A549 (cell line): ENCODE results near the gene TNIK. TPM values are rescaled to one million over a fixed set of nuclear protein-coding genes. Genes with fewer than 3 reads are reported as not detected.

ENCODE experiments used
- ATAC-seq, 2 experiments: fragments of 200-7000 bp in 1 of 2; fragments of >200 bp in 1 of 2; cut with Nextera tagmentation in 1 of 2; cut with Tn5 transposase in 1 of 2; 3 replicates each; pipeline versions ENCODE4 v1.8.0 to v1.9.1; 2018 to 2020; ENCODE audit warnings: mild to moderate bottlenecking in 1 of 2, moderate library complexity in 1 of 2
- CTCF ChIA-PET: fragments of 300-600 bp; sonication (Branson Sonifier 250); formaldehyde crosslinking; extraction: SDS; loops from one replicate; lab custom pipeline; 2021; ENCODE audit warnings: antibody characterized with exemption, inconsistent platforms; lab: Yijun Ruan, JAX
- POLR2A ChIA-PET: fragments of 350-600 bp; formaldehyde crosslinking; extraction: SDS; loops from one replicate; lab custom pipeline; 2021; ENCODE audit warnings: antibody characterized with exemption, inconsistent platforms; lab: Yijun Ruan, JAX
- DNase-seq, 2 experiments: peaks; one replicate each; pipeline versions ENCODE4 v3.0.0 to v3.0.0-alpha.2; 2011 to 2016; ENCODE audit warnings: low read depth in 1 of 2, low spot score in 1 of 2
- FAIRE-seq: peaks from 2 replicates; lab custom pipeline; 2011; peaks lifted over from hg19 to GRCh38; lab: Jason Lieb, UNC
- H3K27ac ChIP-seq, 2 experiments: fragments of >200 bp; sonication (Bioruptor Twin); formaldehyde crosslinking; 3 replicates each; pipeline ENCODE4 v1.5.1; 2016 to 2017
- H3K4me1 ChIP-seq: fragments of >200 bp; sonication (Bioruptor Twin); formaldehyde crosslinking; 3 replicates; pipeline ENCODE4 v1.6.1; 2016
- H3K4me2 ChIP-seq: fragments of >200 bp; sonication (Bioruptor Twin); formaldehyde crosslinking; 3 replicates; pipeline ENCODE4 v1.6.1; 2016
- H3K4me3 ChIP-seq: fragments of >200 bp; sonication (Bioruptor Twin); formaldehyde crosslinking; 3 replicates; pipeline ENCODE4 v1.5.1; 2016
- H3K9me3 ChIP-seq: fragments of >200 bp; sonication (Bioruptor Twin); formaldehyde crosslinking; 3 replicates; pipeline ENCODE4 v1.6.1; 2016
- CEBPB ChIP-seq, 2 experiments: fragments of >200 bp in 1 of 2; sonication (Bioruptor Twin) in 1 of 2; formaldehyde crosslinking in 1 of 2; IDR thresholded peaks; 2 replicates each; pipeline ENCODE4 v1.6.1; 2012 to 2016
- CHD4 ChIP-seq: fragments of 200-600 bp; sonication (generic); IDR thresholded peaks from 2 replicates; pipeline ENCODE4 v1.6.1; 2016; ENCODE audit warnings: antibody characterized with exemption, mild to moderate bottlenecking, borderline replicate concordance
- CTCF ChIP-seq: fragments of >200 bp; sonication (Bioruptor Twin); formaldehyde crosslinking; IDR thresholded peaks from 3 replicates; pipeline ENCODE4 v1.5.1; 2016
- E2F6 ChIP-seq: IDR thresholded peaks from 2 replicates; pipeline ENCODE4 v1.6.1; 2012; ENCODE audit warnings: low read depth, borderline replicate concordance
- EHMT2 ChIP-seq: fragments of 200-600 bp; sonication (generic); IDR thresholded peaks from 2 replicates; pipeline ENCODE4 v1.6.1; 2016; ENCODE audit warnings: antibody characterized with exemption, low read depth, mild to moderate bottlenecking, moderate library complexity
- ESRRA ChIP-seq: fragments of 150-350 bp; IDR thresholded peaks from 2 replicates; pipeline ENCODE4 v1.6.1; 2014; ENCODE audit warnings: mild to moderate bottlenecking, low read length, borderline replicate concordance
- HEYL ChIP-seq: fragments of 250-450 bp; sonication (Bioruptor Pico); IDR thresholded peaks from 2 replicates; pipeline ENCODE4 v1.8.0; 2021; ENCODE audit warnings: mild to moderate bottlenecking, moderate library complexity
- HMGXB4 ChIP-seq: fragments of 250-450 bp; sonication (Bioruptor Pico); IDR thresholded peaks from 2 replicates; pipeline ENCODE4 v1.5.0; 2021; ENCODE audit warnings: mild to moderate bottlenecking, moderate library complexity, borderline replicate concordance
- JUNB ChIP-seq: fragments of >200 bp; sonication (Bioruptor Twin); formaldehyde crosslinking; IDR thresholded peaks from 2 replicates; pipeline ENCODE4 v1.6.1; 2016
- MAFK ChIP-seq: fragments of 450-650 bp; IDR thresholded peaks from 2 replicates; pipeline ENCODE4 v1.6.1; 2014; ENCODE audit not compliant: partially characterized antibody
- MAZ ChIP-seq: fragments of 150-350 bp; IDR thresholded peaks from 2 replicates; pipeline ENCODE4 v1.6.1; 2014; ENCODE audit warnings: antibody characterized with exemption, low read depth, low read length, borderline replicate concordance
- POLR2A ChIP-seq: IDR thresholded peaks from 2 replicates; pipeline ENCODE4 v1.6.1; 2012; ENCODE audit warnings: mild to moderate bottlenecking, low read length
- POLR2AphosphoS2 ChIP-seq: conservative IDR thresholded peaks from 2 replicates; pipeline ENCODE4 v1.6.1; 2012; ENCODE audit warnings: low read length, improper control_type of control experiment, inconsistent platforms
- RAD21 ChIP-seq, 2 experiments: fragments of >200 bp in 1 of 2; sonication (Bioruptor Twin) in 1 of 2; formaldehyde crosslinking in 1 of 2; IDR thresholded peaks in 1 of 2; conservative IDR thresholded peaks in 1 of 2; 2 replicates in 1 of 2; 3 replicates in 1 of 2; pipeline ENCODE4 v1.6.1; 2012 to 2018; ENCODE audit warnings: inconsistent platforms in 1 of 2
- RCOR1 ChIP-seq: fragments of 150-350 bp; IDR thresholded peaks from 2 replicates; pipeline ENCODE4 v1.6.1; 2014; ENCODE audit warnings: antibody characterized with exemption, low read length, low read depth
- RNF2 ChIP-seq: fragments of 200-600 bp; sonication (generic); IDR thresholded peaks from 2 replicates; pipeline ENCODE4 v1.6.1; 2016; ENCODE audit warnings: low read depth, mild to moderate bottlenecking, antibody characterized with exemption, moderate library complexity, borderline replicate concordance
- SMC3 ChIP-seq: fragments of >200 bp; sonication (Bioruptor Twin); formaldehyde crosslinking; IDR thresholded peaks from 3 replicates; pipeline ENCODE4 v1.6.1; 2018; ENCODE audit warnings: inconsistent platforms
- TFCP2L1 ChIP-seq: fragments of 250-450 bp; sonication (Bioruptor Pico); IDR thresholded peaks from 2 replicates; pipeline ENCODE4 v1.5.0; 2021; ENCODE audit warnings: mild to moderate bottlenecking
- TP53 ChIP-seq: fragments of 250-450 bp; sonication (Bioruptor Pico); IDR thresholded peaks from 2 replicates; pipeline ENCODE4 v1.5.0; 2021; ENCODE audit warnings: mild to moderate bottlenecking, moderate library complexity
- USF2 ChIP-seq: fragments of 450-650 bp; IDR thresholded peaks from 2 replicates; pipeline ENCODE4 v1.6.1; 2014; ENCODE audit warnings: antibody characterized with exemption
- ZC3H11A ChIP-seq: fragments of 450-650 bp; IDR thresholded peaks from 2 replicates; pipeline ENCODE4 v1.6.1; 2014; ENCODE audit warnings: antibody characterized with exemption, mild to moderate bottlenecking
- WGBS: methylation state at CpG from one replicate; pipeline ENCODE4 v1.1.6; 2017; ENCODE audit errors: missing lambda C conversion rate; 5-methylcytosine and 5-hydroxymethylcytosine counted together
- polyA plus RNA-seq, 4 experiments: library from polyadenylated mRNA; depleted of rRNA in 3 of 4; stranded (reverse); fragments of >200 nt; fragmentation: RNase III in 1 of 4; extraction: RNeasy Plus Mini Kit Qiagen cat#74134 plus additional on column Dnase treatment in 1 of 4; gene quantifications; 2 replicates in 3 of 4; 3 replicates in 1 of 4; pipeline ENCODE4 v1.2.3, GENCODE V29; 2011 to 2017

The TNIK gene
- polyA plus RNA-seq, 2 of the 4 experiments (the other 2 are of a cell fraction) = 1.6 to 1.8 TPM

- Histone ChIP-seq H3K4me3 (no peak overlapping the region), H3K27ac (peak overlapping the region; percentile 40 to 69; a peak in 4 of 6 replicates), H3K4me2 (peak overlapping the region; percentile 61), H3K4me1 (peaks cover 27% of the 10 kb centered on the region), H3K9me3 (peaks cover 2% of the 10 kb centered on the region; the same call in 2 of the 3 replicates)
- FAIRE-seq = no peak
- no peak for TF ChIP-seq MAZ
- no peak for TF ChIP-seq HEYL (CRISPR knock-in tag)
- TF ChIP-seq E2F6 = no peak
- no peak for TF ChIP-seq TFCP2L1 (CRISPR knock-in tag)
- no peak for TF ChIP-seq JUNB
- TF ChIP-seq RAD21 (conservative IDR thresholded peaks at IDR 0.05 in 1 of 2, IDR thresholded peaks at IDR 0.05 in 1 of 2) = peak; percentile 68 to 71
- TF ChIP-seq SMC3 = peak; percentile 74
- no peak for TF ChIP-seq CEBPB (IDR thresholded peaks at IDR 0.05)
- TF ChIP-seq HMGXB4 (CRISPR knock-in tag) = no peak
- TF ChIP-seq RCOR1 = no peak
- TF ChIP-seq POLR2A = no peak
- peak; percentile 55 for TF ChIP-seq CTCF
- TF ChIP-seq EHMT2 = no peak
- no peak for TF ChIP-seq ESRRA
- TF ChIP-seq TP53 (CRISPR knock-in tag) = no peak
- TF ChIP-seq ZC3H11A = no peak
- TF ChIP-seq MAFK = peak; percentile 76
- 17% methylated on average over 5 of the region's 5 CpGs for WGBS
- peak; percentile 96 to 100 for ATAC-seq
- DNase-seq = peak; percentile 59 to 67
- CTCF ChIA-PET = interaction anchor here (0.5 to 1.9 kb wide), 19 partner anchors 10 to 1291 kb away, joined by 3 to 6 read pairs (median 3); no protein-coding TSS in a partner anchor
- POLR2A ChIA-PET = no interaction called here
These were observed 292.1 kb downstream of the TNIK start for GRCh38 chr3:171168086-171168485.

GRCh38 chr3:171165983-171166382 is 294.2 kb downstream of the TNIK start:
- TF ChIP-seq POLR2AphosphoS2 = no peak
- no peak for TF ChIP-seq CHD4
- no peak for TF ChIP-seq RNF2
- TF ChIP-seq TFCP2L1 (CRISPR knock-in tag) = no peak
- TF ChIP-seq USF2 = no peak
- TF ChIP-seq MAFK = no peak
- 0 out of 6 replicates have a peak overlapping the region, but pooled peaks of 1 of the 2 experiments have one; percentile 43 for H3K27ac ChIP-seq
- FAIRE-seq (no peak), ATAC-seq (no peak), DNase-seq (no peak)
- CTCF ChIA-PET = interaction anchor here (0.7 to 1.1 kb wide), 3 partner anchors 21 to 203 kb away, joined by 3 to 4 read pairs (median 3); no protein-coding TSS in a partner anchor
- H3K4me3 ChIP-seq = no peak overlapping the region
- H3K4me1 ChIP-seq = peaks cover 21% of the 10 kb centered on the region
- POLR2A ChIA-PET = no interaction called here
- peaks cover 6% of the 10 kb centered on the region; the same call in 2 of the 3 replicates for H3K9me3 ChIP-seq
- WGBS = 92% methylated on average over 1 of the region's 1 CpG
- H3K4me2 ChIP-seq = no peak overlapping the region
